H9 (cell line): Measurements from ENCODE around the gene AKNA. TPM values are rescaled to one million over a fixed set of nuclear protein-coding genes. Genes with fewer than 3 reads are reported as not detected.

Experiments
- DNase-seq: peaks from one replicate; pipeline ENCODE4 v3.0.0-alpha.2; 2017
- H2AFZ ChIP-seq: one replicate; pipeline ENCODE4 v1.6.1; 2013; ENCODE audit warnings: mild to moderate bottlenecking, low read length, control low read depth, moderate library complexity
- H2AK5ac ChIP-seq: 2 replicates; pipeline ENCODE4 v1.6.1; 2013; ENCODE audit warnings: low read length, control low read depth, mixed read lengths; ENCODE audit not compliant: insufficient read length
- H2BK120ac ChIP-seq: one replicate; pipeline ENCODE4 v1.6.1; 2013; ENCODE audit warnings: low read depth, mild to moderate bottlenecking, low read length, control low read depth, inconsistent platforms; ENCODE audit not compliant: poor library complexity, severe bottlenecking
- H2BK12ac ChIP-seq: 2 replicates; pipeline ENCODE4 v1.6.1; 2013; ENCODE audit warnings: low read length, control low read depth, mixed read lengths, low read depth; ENCODE audit not compliant: insufficient read length
- H2BK15ac ChIP-seq: 2 replicates; pipeline ENCODE4 v1.6.1; 2013; ENCODE audit warnings: low read depth, low read length, control low read depth
- H2BK20ac ChIP-seq: one replicate; pipeline ENCODE4 v1.6.1; 2013; ENCODE audit warnings: low read depth, mild to moderate bottlenecking, low read length, control low read depth, inconsistent platforms; ENCODE audit not compliant: poor library complexity, severe bottlenecking
- H2BK5ac ChIP-seq: 2 replicates; pipeline ENCODE4 v1.6.1; 2013; ENCODE audit warnings: low read length, control low read depth, mixed read lengths; ENCODE audit not compliant: insufficient read length
- H3K14ac ChIP-seq: 2 replicates; pipeline ENCODE4 v1.6.1; 2013; ENCODE audit warnings: low read length, control low read depth; ENCODE audit not compliant: insufficient read depth
- H3K18ac ChIP-seq: 2 replicates; pipeline ENCODE4 v1.6.1; 2013; ENCODE audit warnings: low read depth, mild to moderate bottlenecking, mixed read lengths, low read length, control low read depth; ENCODE audit not compliant: insufficient read length
- H3K23ac ChIP-seq: 2 replicates; pipeline ENCODE4 v1.6.1; 2013; ENCODE audit warnings: low read length, control low read depth, mixed read lengths, low read depth; ENCODE audit not compliant: insufficient read length
- H3K23me2 ChIP-seq: 2 replicates; pipeline ENCODE4 v1.6.1; 2013; ENCODE audit warnings: low read depth, mild to moderate bottlenecking, mixed read lengths, low read length, control low read depth; ENCODE audit not compliant: insufficient read length, poor library complexity, severe bottlenecking
- H3K27ac ChIP-seq: 2 replicates; pipeline ENCODE4 v1.5.1; 2013; ENCODE audit warnings: low read length, control low read depth, mixed read lengths, low read depth; ENCODE audit not compliant: insufficient read length
- H3K27me3 ChIP-seq: 2 replicates; pipeline ENCODE4 v1.6.1; 2013; ENCODE audit warnings: low read length, control low read depth, inconsistent platforms; ENCODE audit not compliant: insufficient read depth
- H3K4ac ChIP-seq: 2 replicates; pipeline ENCODE4 v1.6.1; 2013; ENCODE audit warnings: low read depth, mild to moderate bottlenecking, control low read depth, inconsistent platforms, low read length, moderate library complexity
- H3K4me1 ChIP-seq: 2 replicates; pipeline ENCODE4 v1.6.1; 2013; ENCODE audit warnings: low read length, control low read depth, inconsistent platforms; ENCODE audit not compliant: insufficient read depth
- H3K4me2 ChIP-seq: 2 replicates; pipeline ENCODE4 v1.6.1; 2013; ENCODE audit warnings: low read length, control low read depth, mixed read lengths; ENCODE audit not compliant: insufficient read length, insufficient read depth
- H3K56ac ChIP-seq: 2 replicates; pipeline ENCODE4 v1.6.1; 2013; ENCODE audit warnings: low read depth, mild to moderate bottlenecking, mixed read lengths, low read length, control low read depth; ENCODE audit not compliant: insufficient read length
- H3K79me1 ChIP-seq: 2 replicates; pipeline ENCODE4 v1.6.1; 2013; ENCODE audit warnings: low read depth, mild to moderate bottlenecking, moderate library complexity, low read length, control low read depth, inconsistent platforms; ENCODE audit not compliant: insufficient read depth, poor library complexity, severe bottlenecking
- H3K79me2 ChIP-seq: 2 replicates; pipeline ENCODE4 v1.6.1; 2013; ENCODE audit warnings: low read length, control low read depth, inconsistent platforms; ENCODE audit not compliant: insufficient read depth
- H3K9ac ChIP-seq: 2 replicates; pipeline ENCODE4 v1.6.1; 2013; ENCODE audit warnings: low read length, control low read depth, mixed read lengths; ENCODE audit not compliant: insufficient read length; ENCODE audit errors: extremely low read depth
- H3K9me3 ChIP-seq: one replicate; pipeline ENCODE4 v1.6.1; 2013; ENCODE audit warnings: low read depth, low read length, inconsistent platforms; ENCODE audit not compliant: control insufficient read depth
- H3T11ph ChIP-seq: one replicate; pipeline ENCODE4 v1.6.1; 2013; ENCODE audit warnings: mild to moderate bottlenecking, low read length, control low read depth, inconsistent platforms
- H4K20me1 ChIP-seq: one replicate; pipeline ENCODE4 v1.6.1; 2013; ENCODE audit not compliant: control insufficient read depth, insufficient read length, insufficient read depth
- H4K5ac ChIP-seq: 2 replicates; pipeline ENCODE4 v1.6.1; 2013; ENCODE audit warnings: low read depth, mild to moderate bottlenecking, mixed read lengths, low read length, control low read depth; ENCODE audit not compliant: insufficient read length
- H4K8ac ChIP-seq: replicated peaks from 2 replicates; pipeline ENCODE4 v1.6.1; 2013; ENCODE audit warnings: low read length, control low read depth, mixed read lengths, low read depth; ENCODE audit not compliant: insufficient read length
- H4K91ac ChIP-seq: 2 replicates; pipeline ENCODE4 v1.6.1; 2013; ENCODE audit warnings: low read depth, mild to moderate bottlenecking, moderate library complexity, mixed read lengths, low read length, control low read depth; ENCODE audit not compliant: insufficient read length
- H3K27ac Mint-ChIP-seq, 3 experiments: 2 replicates in 2 of 3; 3 replicates in 1 of 3; pipeline ENCODE4 v1.8.0; 2020 to 2021; ENCODE audit warnings: mixed read lengths in 3 of 3, mild to moderate bottlenecking in 1 of 3, moderate library complexity in 1 of 3
- H3K27me3 Mint-ChIP-seq: 2 replicates; pipeline ENCODE4 v1.8.0; 2021; ENCODE audit warnings: low read depth, mild to moderate bottlenecking, moderate library complexity, mixed read lengths
- H3K36me3 Mint-ChIP-seq, 3 experiments: 2 replicates in 2 of 3; 3 replicates in 1 of 3; pipeline ENCODE4 v1.8.0; 2020 to 2021; ENCODE audit warnings: low read depth in 3 of 3, mixed read lengths in 3 of 3; ENCODE audit not compliant: insufficient read depth in 1 of 3
- H3K4me1 Mint-ChIP-seq, 2 experiments: 2 replicates each; pipeline ENCODE4 v1.8.0; 2020; ENCODE audit warnings: mixed read lengths in 2 of 2
- H3K4me3 Mint-ChIP-seq, 2 experiments: 2 replicates in 1 of 2; 3 replicates in 1 of 2; pipeline ENCODE4 v1.8.0; 2020 to 2021; ENCODE audit warnings: mild to moderate bottlenecking in 2 of 2, mixed read lengths in 2 of 2, moderate library complexity in 1 of 2
- H3K9me3 Mint-ChIP-seq, 2 experiments: 2 replicates in 1 of 2; 3 replicates in 1 of 2; pipeline ENCODE4 v1.8.0; 2020; ENCODE audit warnings: mild to moderate bottlenecking in 2 of 2, mixed read lengths in 2 of 2, moderate library complexity in 1 of 2
- CTCF ChIP-seq: fragments of 200-600 bp; sonication (generic); conservative IDR thresholded peaks from 3 replicates; pipeline ENCODE4 v1.8.0; 2021; ENCODE audit warnings: antibody characterized with exemption, mild to moderate bottlenecking
- WGBS: extraction: QIAGEN DNeasy Blood & Tissue Kit; methylation state at CpG from one replicate; pipeline ENCODE4 v1.1.7; 2013; ENCODE audit warnings: missing lambda C conversion rate, low lambda C conversion rate, mixed read lengths; ENCODE audit not compliant: insufficient read length; ENCODE audit errors: extremely low coverage; 5-methylcytosine and 5-hydroxymethylcytosine counted together
- total RNA-seq: library from RNA; stranded (reverse); gene quantifications from 2 replicates; pipeline ENCODE4 v1.2.1, GENCODE V29; 2021

AKNA gene
- total RNA-seq, 1 experiment from 2014 or later, result 19.7 TPM

GRCh38 chr9:114407889-114408288 lies 20.1 kb upstream of the AKNA start:
- Histone ChIP-seq H3K9me3 (no peaks in the 10 kb centered on the region), H3K27ac (no peak overlapping the region), H3K23ac (no peak overlapping the region), H2BK12ac (no peak overlapping the region), H2BK20ac (no peak overlapping the region), H4K20me1 (no peaks in the 10 kb centered on the region), H3K4ac (no peak overlapping the region), H2BK15ac (no peak overlapping the region), H3K4me1 (peaks cover 5% of the 10 kb centered on the region; the same call in 1 of the 2 replicates), H4K91ac (no peak overlapping the region), H3T11ph (no peak overlapping the region), H2BK5ac (no peak overlapping the region), H3K23me2 (no peaks in the 10 kb centered on the region), H4K8ac (no peak overlapping the region), H2AK5ac (no peak overlapping the region), H4K5ac (no peak overlapping the region), H3K9ac (no peak overlapping the region), H3K56ac (no peak overlapping the region), H2BK120ac (no peak overlapping the region), H3K79me1 (no peaks in the 10 kb centered on the region), H3K14ac (no peak overlapping the region), H3K18ac (no peak overlapping the region), H3K79me2 (no peaks in the 10 kb centered on the region), H3K4me2 (no peak overlapping the region), H2AFZ (no peak overlapping the region), H3K27me3 (no peaks in the 10 kb centered on the region)
- H3K27ac Mint-ChIP-seq, result no peak overlapping the region
- WGBS, result no CpG with 5 or more reads among the region's 5 CpGs
- TF ChIP-seq CTCF, result no peak
- H3K4me1 Mint-ChIP-seq, result peaks cover 21 to 44% of the 10 kb centered on the region in 2 experiments
- H3K4me3 Mint-ChIP-seq, result no peak overlapping the region
- H3K36me3 Mint-ChIP-seq, result peaks cover 0 to 1% (median 0%) of the 10 kb centered on the region in 3 experiments; a peak in 1 of 7 replicates
- no peaks in the 10 kb centered on the region for H3K9me3 Mint-ChIP-seq
- H3K27me3 Mint-ChIP-seq, result peaks cover 7% of the 10 kb centered on the region
- no peak for DNase-seq
